HepG2 (cell line): ENCODE data around the gene MTSS2. TPM values are rescaled to one million over a fixed set of nuclear protein-coding genes. Genes with fewer than 3 reads are reported as not detected.

ENCODE experiments used
- BATF2 ChIP-seq: sonication (generic); formaldehyde crosslinking; IDR thresholded peaks from 2 replicates; pipeline ENCODE4 v1.8.0; 2022; ENCODE audit warnings: mild to moderate bottlenecking, missing genetic modification reagents, moderate library complexity
- CERS6 ChIP-seq: sonication (generic); formaldehyde crosslinking; IDR thresholded peaks from 2 replicates; pipeline ENCODE4 v1.5.0; 2020; ENCODE audit warnings: missing genetic modification reagents
- CREB3 ChIP-seq: sonication (generic); formaldehyde crosslinking; IDR thresholded peaks from 2 replicates; pipeline ENCODE4 v1.5.0; 2020; ENCODE audit warnings: missing genetic modification reagents
- ETS1 ChIP-seq: sonication (generic); formaldehyde crosslinking; IDR thresholded peaks from 2 replicates; pipeline ENCODE4 v1.4.0; 2020; ENCODE audit warnings: missing genetic modification reagents
- IRF9 ChIP-seq: sonication (generic); formaldehyde crosslinking; IDR thresholded peaks from 2 replicates; pipeline ENCODE4 v1.8.0; 2022; ENCODE audit warnings: missing genetic modification reagents, mild to moderate bottlenecking, borderline replicate concordance
- KDM1A ChIP-seq: IDR thresholded peaks from 2 replicates; pipeline ENCODE4 v1.6.1; 2016; ENCODE audit warnings: missing compliant biosample characterization
- LCORL ChIP-seq, 2 experiments: fragments of 450-650 bp in 1 of 2; sonication (generic) in 1 of 2; formaldehyde crosslinking in 1 of 2; IDR thresholded peaks; 2 replicates each; pipeline versions ENCODE4 v1.5.0 to v1.6.1; 2017 to 2020; ENCODE audit warnings: antibody characterized with exemption in 1 of 2, missing genetic modification reagents in 1 of 2
- NCOR1 ChIP-seq: fragments of 200-600 bp; sonication (generic); IDR thresholded peaks from 2 replicates; pipeline ENCODE4 v1.7.0; 2017; ENCODE audit warnings: antibody characterized with exemption, low read length, borderline replicate concordance
- POLR2AphosphoS2 ChIP-seq: IDR thresholded peaks from 2 replicates; pipeline ENCODE4 v1.6.1; 2011; ENCODE audit warnings: low read depth, low read length, improper control_type of control experiment
- POLR2G ChIP-seq: fragments of 200-400 bp; formaldehyde crosslinking; IDR thresholded peaks from 2 replicates; pipeline ENCODE4 v1.6.1; 2018; ENCODE audit warnings: mild to moderate bottlenecking, low read depth, low read length, moderate library complexity
- RBM39 ChIP-seq: fragments of 200-400 bp; formaldehyde crosslinking; IDR thresholded peaks from one replicate; pipeline ENCODE4 v1.6.1; 2018; ENCODE audit warnings: antibody characterized with exemption, mild to moderate bottlenecking, low read depth, low read length; ENCODE audit not compliant: poor library complexity, severe bottlenecking
- SNAPC4 ChIP-seq: sonication (generic); formaldehyde crosslinking; IDR thresholded peaks from 2 replicates; pipeline ENCODE4 v1.4.0; 2020; ENCODE audit warnings: mild to moderate bottlenecking, missing genetic modification reagents
- TFDP1 ChIP-seq: IDR thresholded peaks from 2 replicates; pipeline ENCODE4 v1.6.1; 2016; ENCODE audit warnings: missing compliant biosample characterization, missing genetic modification reagents, borderline replicate concordance
- YY1 ChIP-seq: IDR thresholded peaks from 2 replicates; pipeline ENCODE4 v1.6.1; 2011; ENCODE audit warnings: low read length, low read depth, moderate library complexity, mild to moderate bottlenecking; ENCODE audit not compliant: insufficient read depth, insufficient replicate concordance
- ZNF207 ChIP-seq: fragments of 450-650 bp; IDR thresholded peaks from 2 replicates; pipeline ENCODE4 v1.6.1; 2016; ENCODE audit warnings: antibody characterized with exemption, borderline replicate concordance
- ZNF546 ChIP-seq: sonication (generic); formaldehyde crosslinking; conservative IDR thresholded peaks from 2 replicates; pipeline ENCODE4 v1.8.1; 2023; ENCODE audit warnings: mild to moderate bottlenecking, missing genetic modification reagents
- polyA plus RNA-seq, 8 experiments: library from polyadenylated mRNA; depleted of rRNA in 3 of 8; stranded (reverse) in 7 of 8; unstranded in 1 of 8; fragments of >200 nt; fragmentation: Illumina TruSeq in 4 of 8; extraction: Trizol in 4 of 8; gene quantifications; 2 replicates each; pipeline versions ENCODE4 v1.2.1 to v1.2.3, GENCODE V29; 2011 to 2016; ENCODE audit warnings: low read depth in 4 of 8, missing spikeins in 1 of 8, mixed read lengths in 1 of 8; ENCODE audit not compliant: insufficient read depth in 1 of 8
- total RNA-seq, 5 experiments: library from RNA; depleted of rRNA; stranded (reverse); fragments of >200 nt; fragmentation: Illumina TruSeq; extraction: Trizol; gene quantifications; 2 replicates each; pipeline ENCODE4 v1.2.3, GENCODE V29; 2016; ENCODE audit warnings: low read depth in 1 of 5

The MTSS2 gene
- total and polyA plus RNA-seq, 2 of the 13 experiments (the other 11 are each of a cell fraction or from before 2014, with no cell fraction given): 132 to 242 TPM

GRCh38 chr16:70674221-70675014 lies 11.4 kb downstream of the MTSS2 start (continued):
- TF ChIP-seq POLR2AphosphoS2 (no peak), KDM1A (no peak), CREB3 (CRISPR knock-in tag) (no peak), ZNF207 (no peak), POLR2G (peak; percentile 47; the same call in 1 of the 2 replicates), IRF9 (CRISPR knock-in tag) (0 out of 2 replicates have a peak, but pooled peaks have one; percentile 30), YY1 (no peak), LCORL (IDR thresholded peaks at IDR 0.05) (no peak), LCORL (CRISPR knock-in tag; IDR thresholded peaks at IDR 0.05) (no peak), ZNF546 (CRISPR knock-in tag) (no peak), NCOR1 (no peak), SNAPC4 (CRISPR knock-in tag) (no peak), ETS1 (no peak), CERS6 (CRISPR knock-in tag) (no peak), TFDP1 (CRISPR knock-in tag) (no peak), BATF2 (no peak), RBM39 (no peak)
